Measurements from ENCODE around the gene SOCS7. TPM values are rescaled to one million over a fixed set of nuclear protein-coding genes. Genes with fewer than 3 reads are reported as not detected.

Gene SOCS7
- total RNA-seq, 4 donors from 2014 or later = 13.2 to 19.1 (median 15.7) TPM

GRCh38 chr17:38361694-38362465 is 10.2 kb downstream of the SOCS7 start:
- 95 to 100% methylated on average over 1 to 3 of the region's 5 CpGs for WGBS, 2 donors (ENCODE audit: low coverage in 1 of 2)
- Histone ChIP-seq H3K27me3 (no peaks in the 10 kb centered on the region), H3K4me1 (peaks cover 0 to 40% (median 16%) of the 10 kb centered on the region in 3 donors), H3K36me3 (peaks cover 0 to 53% of the 10 kb centered on the region in 2 donors), H3K27ac (no peak overlapping the region), H3K4me3 (no peak overlapping the region), H3K9me3 (no peaks in the 10 kb centered on the region)
- no peak for TF ChIP-seq POLR2AphosphoS5 (IDR thresholded peaks at IDR 0.05)
- no peak for TF ChIP-seq POLR2A (IDR thresholded peaks at IDR 0.05)
- TF ChIP-seq, protein P1, sequence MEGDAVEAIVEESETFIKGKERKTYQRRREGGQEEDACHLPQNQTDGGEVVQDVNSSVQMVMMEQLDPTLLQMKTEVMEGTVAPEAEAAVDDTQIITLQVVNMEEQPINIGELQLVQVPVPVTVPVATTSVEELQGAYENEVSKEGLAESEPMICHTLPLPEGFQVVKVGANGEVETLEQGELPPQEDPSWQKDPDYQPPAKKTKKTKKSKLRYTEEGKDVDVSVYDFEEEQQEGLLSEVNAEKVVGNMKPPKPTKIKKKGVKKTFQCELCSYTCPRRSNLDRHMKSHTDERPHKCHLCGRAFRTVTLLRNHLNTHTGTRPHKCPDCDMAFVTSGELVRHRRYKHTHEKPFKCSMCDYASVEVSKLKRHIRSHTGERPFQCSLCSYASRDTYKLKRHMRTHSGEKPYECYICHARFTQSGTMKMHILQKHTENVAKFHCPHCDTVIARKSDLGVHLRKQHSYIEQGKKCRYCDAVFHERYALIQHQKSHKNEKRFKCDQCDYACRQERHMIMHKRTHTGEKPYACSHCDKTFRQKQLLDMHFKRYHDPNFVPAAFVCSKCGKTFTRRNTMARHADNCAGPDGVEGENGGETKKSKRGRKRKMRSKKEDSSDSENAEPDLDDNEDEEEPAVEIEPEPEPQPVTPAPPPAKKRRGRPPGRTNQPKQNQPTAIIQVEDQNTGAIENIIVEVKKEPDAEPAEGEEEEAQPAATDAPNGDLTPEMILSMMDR (IDR thresholded peaks at IDR 0.05) = no peak
- TF ChIP-seq EP300 (IDR thresholded peaks at IDR 0.05) = no peak
- ATAC-seq = no peak

GRCh38 chr17:38363016-38363415 is 11.4 kb downstream of the SOCS7 start:
- Histone ChIP-seq H3K4me1 (peaks cover 0 to 28% (median 9%) of the 10 kb centered on the region in 3 donors), H3K27me3 (no peaks in the 10 kb centered on the region), H3K27ac (no peak overlapping the region), H3K9me3 (no peaks in the 10 kb centered on the region), H3K4me3 (no peak overlapping the region), H3K36me3 (peaks cover 0 to 64% of the 10 kb centered on the region in 2 donors)
- TF ChIP-seq, protein P1 (IDR thresholded peaks at IDR 0.05) = no peak
- no peak for TF ChIP-seq EP300 (IDR thresholded peaks at IDR 0.05)
- TF ChIP-seq POLR2A (IDR thresholded peaks at IDR 0.05) = no peak
- TF ChIP-seq POLR2AphosphoS5 (IDR thresholded peaks at IDR 0.05) = no peak
- ATAC-seq = no peak
- 88 to 95% methylated on average over 3 to 5 of the region's 5 CpGs for WGBS, 2 donors (ENCODE audit: low coverage in 1 of 2)

GRCh38 chr17:38364741-38365140 is 13.1 kb downstream of the SOCS7 start:
- WGBS, 2 donors (ENCODE audit: low coverage in 1 of 2) = 88% methylated on average over 3 to 6 of the region's 8 CpGs

DNA sequence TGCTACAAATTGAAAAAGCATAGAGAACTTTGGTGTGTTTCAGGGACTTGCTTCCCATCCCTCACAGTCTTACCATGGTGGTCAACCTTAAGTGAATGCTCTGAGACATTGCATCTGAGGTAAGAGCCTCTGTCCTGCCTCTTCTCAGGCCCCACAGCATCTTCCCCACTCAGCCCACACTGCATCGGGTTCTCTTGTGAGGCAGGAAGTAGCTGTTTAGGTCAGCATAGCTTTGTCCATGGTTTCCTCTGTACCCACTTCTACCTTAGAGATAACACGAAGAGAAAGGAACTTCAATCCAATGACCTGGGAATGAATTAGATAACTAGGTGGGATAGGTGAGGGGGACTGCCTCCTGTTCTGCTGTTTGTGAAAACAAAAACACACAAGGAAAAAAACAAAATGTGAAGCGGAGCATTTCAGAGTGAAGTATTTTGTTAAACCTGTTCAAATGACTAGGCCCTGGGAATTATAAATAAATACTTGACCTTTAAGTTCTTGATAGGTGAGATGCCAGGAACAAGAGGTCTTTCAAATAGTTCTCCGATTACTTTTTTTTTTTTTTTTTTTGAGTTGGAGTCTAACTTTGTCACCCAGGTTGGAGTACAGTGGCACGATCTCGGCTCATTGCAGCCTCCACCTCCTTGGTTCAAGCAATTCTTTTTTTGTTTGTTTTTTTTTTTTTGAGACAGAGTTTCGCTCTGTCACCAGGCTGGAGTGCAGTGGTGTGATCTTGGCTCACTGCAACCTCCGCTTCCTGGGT is 17.7 kb downstream of the SOCS7 start:
- Histone ChIP-seq H3K36me3 (peaks cover 0 to 97% of the 10 kb centered on the region in 2 donors), H3K4me1 (no peaks in the 10 kb centered on the region), H3K9me3 (no peaks in the 10 kb centered on the region), H3K27ac (no peak overlapping the region), H3K27me3 (no peaks in the 10 kb centered on the region), H3K4me3 (no peak overlapping the region)
- ATAC-seq = no peak
- TF ChIP-seq POLR2AphosphoS5 (IDR thresholded peaks at IDR 0.05) (no peak), EP300 (IDR thresholded peaks at IDR 0.05) (no peak), POLR2A (IDR thresholded peaks at IDR 0.05) (no peak)
- TF ChIP-seq, protein P1 (IDR thresholded peaks at IDR 0.05) = no peak
- 84 to 91% methylated on average over 7 of the region's 8 CpGs for WGBS, 2 donors (ENCODE audit: low coverage in 1 of 2)

More at GRCh38 chr17:38364741-38365140, 13.1 kb downstream of the SOCS7 start:
- Histone ChIP-seq H3K4me1 (peaks cover 0 to 11% (median 0%) of the 10 kb centered on the region in 3 donors), H3K27me3 (no peaks in the 10 kb centered on the region), H3K27ac (no peak overlapping the region), H3K9me3 (no peaks in the 10 kb centered on the region), H3K4me3 (no peak overlapping the region), H3K36me3 (peaks cover 0 to 82% of the 10 kb centered on the region in 2 donors)
- ATAC-seq = no peak
- TF ChIP-seq POLR2AphosphoS5 (IDR thresholded peaks at IDR 0.05) (no peak), POLR2A (IDR thresholded peaks at IDR 0.05) (no peak), EP300 (IDR thresholded peaks at IDR 0.05) (no peak)
- TF ChIP-seq, protein P1 (IDR thresholded peaks at IDR 0.05) = no peak
